Measurements from ENCODE around the gene GTPBP4.

GTPBP4 gene

DNA sequence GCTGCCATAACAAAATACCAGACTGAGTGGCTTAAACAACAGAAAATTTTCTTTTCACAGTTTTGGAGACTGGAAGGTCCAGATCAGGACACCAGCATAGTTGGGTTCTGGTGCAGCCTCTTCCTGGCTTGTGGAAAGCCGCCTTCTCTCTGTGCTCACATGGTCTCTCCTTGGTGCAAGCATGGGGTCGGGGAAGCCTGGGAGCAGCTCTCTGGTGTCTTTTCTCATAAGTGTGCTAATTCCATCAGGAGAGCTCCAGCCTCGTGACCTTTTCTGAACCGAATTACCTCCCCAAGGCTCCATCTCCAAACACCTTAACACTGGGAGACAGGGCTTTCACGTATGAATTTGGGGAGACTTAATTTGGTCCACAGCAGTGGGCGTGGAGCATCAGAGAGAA lies 4.8 kb upstream of the GTPBP4 start:
- H3K4me3 ChIP-seq (ENCODE audit: low read length), result no peak overlapping the region
- TF ChIP-seq, protein P1, sequence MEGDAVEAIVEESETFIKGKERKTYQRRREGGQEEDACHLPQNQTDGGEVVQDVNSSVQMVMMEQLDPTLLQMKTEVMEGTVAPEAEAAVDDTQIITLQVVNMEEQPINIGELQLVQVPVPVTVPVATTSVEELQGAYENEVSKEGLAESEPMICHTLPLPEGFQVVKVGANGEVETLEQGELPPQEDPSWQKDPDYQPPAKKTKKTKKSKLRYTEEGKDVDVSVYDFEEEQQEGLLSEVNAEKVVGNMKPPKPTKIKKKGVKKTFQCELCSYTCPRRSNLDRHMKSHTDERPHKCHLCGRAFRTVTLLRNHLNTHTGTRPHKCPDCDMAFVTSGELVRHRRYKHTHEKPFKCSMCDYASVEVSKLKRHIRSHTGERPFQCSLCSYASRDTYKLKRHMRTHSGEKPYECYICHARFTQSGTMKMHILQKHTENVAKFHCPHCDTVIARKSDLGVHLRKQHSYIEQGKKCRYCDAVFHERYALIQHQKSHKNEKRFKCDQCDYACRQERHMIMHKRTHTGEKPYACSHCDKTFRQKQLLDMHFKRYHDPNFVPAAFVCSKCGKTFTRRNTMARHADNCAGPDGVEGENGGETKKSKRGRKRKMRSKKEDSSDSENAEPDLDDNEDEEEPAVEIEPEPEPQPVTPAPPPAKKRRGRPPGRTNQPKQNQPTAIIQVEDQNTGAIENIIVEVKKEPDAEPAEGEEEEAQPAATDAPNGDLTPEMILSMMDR (IDR thresholded peaks at IDR 0.05; ENCODE audit: insufficient read depth, low read depth, low read length, missing control alignments), result no peak
- DNase-seq (ENCODE audit: low read depth), result no peak

DNA sequence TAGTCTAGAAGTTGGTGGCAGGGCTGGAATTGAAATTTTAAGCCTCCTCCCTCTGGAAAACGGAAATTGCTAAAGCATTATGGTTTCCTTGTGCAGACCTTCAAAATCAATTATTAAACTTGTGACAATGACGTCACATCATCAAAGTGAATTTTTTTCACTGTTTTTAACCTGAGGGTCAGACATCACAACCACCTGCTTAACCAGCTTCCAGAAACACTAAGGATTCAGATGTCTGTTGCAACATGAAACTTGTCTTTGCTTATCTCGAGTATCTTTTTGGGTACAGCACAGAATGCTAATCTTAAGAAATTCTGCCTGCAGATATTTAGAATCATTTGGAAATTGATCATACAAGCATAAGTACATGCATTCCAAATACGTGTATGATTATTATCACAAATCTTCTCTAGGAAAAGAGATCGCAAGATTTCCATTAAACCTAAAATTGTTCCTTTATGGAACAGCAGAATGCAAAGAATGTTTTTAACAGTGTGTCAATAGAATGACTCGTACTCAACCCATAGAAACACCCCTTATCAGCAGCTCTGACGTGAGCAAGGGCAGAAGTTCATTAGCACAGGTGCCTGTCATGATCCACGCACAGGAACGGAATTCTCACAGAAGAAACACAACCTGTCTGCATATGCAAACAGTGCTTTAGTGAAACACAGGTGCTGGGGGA lies 4.1 kb upstream of the GTPBP4 start:
- no peak overlapping the region for H3K4me3 ChIP-seq (ENCODE audit: low read length)
- TF ChIP-seq, protein P1 (IDR thresholded peaks at IDR 0.05; ENCODE audit: insufficient read depth, low read depth, low read length, missing control alignments), result no peak
- DNase-seq (ENCODE audit: low read depth), result no peak

DNA sequence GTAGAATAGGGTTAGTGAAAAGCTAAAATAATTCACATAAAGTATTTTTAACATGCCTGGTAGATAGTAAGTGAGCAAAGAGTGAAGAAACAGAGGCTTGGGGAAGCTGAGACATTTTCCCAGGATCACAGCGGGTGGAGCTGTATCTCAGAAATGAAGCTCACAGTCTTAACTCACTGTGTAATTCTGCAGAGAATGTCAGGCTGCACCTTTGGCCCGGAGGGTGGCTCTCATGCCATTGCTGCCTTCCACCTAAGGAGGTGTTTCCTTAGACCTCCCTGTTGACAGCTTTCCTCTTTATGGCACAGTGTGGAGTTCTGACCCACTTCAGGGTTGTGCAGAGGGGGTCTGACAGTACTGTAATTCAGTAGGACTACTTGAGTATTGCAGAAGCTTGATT lies 2.9 kb upstream of the GTPBP4 start:
- DNase-seq (ENCODE audit: low read depth), result no peak
- TF ChIP-seq, protein P1 (IDR thresholded peaks at IDR 0.05; ENCODE audit: insufficient read depth, low read depth, low read length, missing control alignments), result no peak
- H3K4me3 ChIP-seq (ENCODE audit: low read length), result no peak overlapping the region

DNA sequence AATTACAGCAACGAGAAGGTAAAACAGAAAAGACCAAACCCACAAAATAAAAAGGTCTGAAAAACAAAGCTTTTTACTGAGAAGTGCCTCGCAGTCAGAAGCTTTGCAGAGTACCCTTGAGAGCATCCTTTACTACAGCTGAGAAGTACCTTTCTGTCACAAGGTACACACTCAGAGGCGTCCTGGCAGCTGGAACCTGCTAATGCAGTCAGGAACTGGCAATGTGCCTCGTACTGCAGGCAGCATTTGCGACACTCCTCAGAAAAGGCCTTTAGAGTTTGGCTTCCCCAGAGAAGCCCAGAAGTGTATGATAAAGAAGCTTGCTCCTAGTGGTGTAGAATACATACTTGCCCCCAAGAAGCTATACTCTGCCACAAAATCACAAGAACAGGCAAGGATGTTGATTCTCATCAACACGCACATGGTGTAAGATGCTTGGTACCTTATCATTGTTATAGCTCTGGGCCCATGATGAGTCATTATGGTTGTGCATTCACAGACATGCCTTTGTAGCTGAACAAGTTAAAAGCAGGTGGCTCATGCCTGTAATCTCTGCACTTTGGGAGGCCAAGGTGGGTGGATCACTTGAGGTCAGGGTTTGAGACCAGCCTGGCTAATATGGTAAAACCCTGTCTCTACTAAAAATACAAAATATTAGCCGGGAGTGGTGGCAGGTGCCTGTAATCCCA lies 2.0 kb upstream of the GTPBP4 start:
- TF ChIP-seq, protein P1 (IDR thresholded peaks at IDR 0.05; ENCODE audit: insufficient read depth, low read depth, low read length, missing control alignments), result no peak
- peak; percentile 93 for DNase-seq (ENCODE audit: low read depth)
- H3K4me3 ChIP-seq (ENCODE audit: low read length), result no peak overlapping the region

DNA sequence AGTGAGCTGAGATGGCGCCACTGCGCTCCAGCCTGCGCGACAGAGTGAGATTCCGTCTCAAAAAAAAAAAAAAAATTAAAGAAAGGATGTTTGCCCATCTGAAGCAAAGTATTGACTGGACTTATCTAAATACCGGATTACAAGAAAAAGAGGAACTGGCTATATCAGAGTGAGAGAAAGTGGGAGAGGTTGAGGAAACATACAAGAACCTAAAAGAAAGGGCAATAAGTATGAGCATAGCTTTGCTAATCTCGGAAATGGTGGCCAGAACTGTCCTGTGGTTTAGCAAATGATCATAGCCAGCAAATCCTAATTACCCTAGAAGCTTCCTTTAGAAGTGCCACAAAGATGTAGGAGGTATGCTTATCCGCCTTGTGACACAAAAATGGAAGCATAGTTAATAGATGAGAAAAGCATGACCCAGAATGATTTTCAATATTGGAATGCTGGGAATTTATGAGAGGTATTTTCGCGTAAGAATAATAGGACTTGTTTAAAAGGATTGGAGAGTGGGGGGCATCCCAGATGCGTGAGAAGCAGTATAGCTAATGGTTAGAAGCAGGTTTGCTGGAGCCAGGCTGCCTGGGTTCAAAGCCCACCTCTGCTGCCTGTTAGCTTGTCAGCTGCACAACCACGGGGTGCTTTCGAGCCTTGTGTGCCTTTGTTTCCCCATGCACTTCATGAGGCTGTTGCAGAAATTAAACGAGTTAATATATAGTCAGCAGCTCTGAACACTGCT lies 1.2 kb upstream of the GTPBP4 start:
- peak; percentile 41 for DNase-seq (ENCODE audit: low read depth)
- TF ChIP-seq, protein P1 (IDR thresholded peaks at IDR 0.05; ENCODE audit: insufficient read depth, low read depth, low read length, missing control alignments), result no peak
- H3K4me3 ChIP-seq (ENCODE audit: low read length), result peak overlapping the region; percentile 99

DNA sequence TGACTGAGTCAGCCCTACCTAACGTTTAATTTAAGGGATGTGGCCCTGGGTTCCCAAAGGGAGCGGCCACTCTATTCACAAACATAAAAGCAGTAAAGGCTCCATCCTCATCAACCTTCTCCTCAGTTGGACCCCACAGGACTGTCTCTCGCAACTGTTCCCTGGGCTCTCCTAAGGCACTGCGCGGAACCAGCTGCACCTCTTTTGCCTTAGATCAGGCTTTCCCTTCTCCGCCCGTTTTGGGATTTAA lies 689 bp upstream of the GTPBP4 start:
- peak; percentile 39 for DNase-seq (ENCODE audit: low read depth)
- TF ChIP-seq, protein P1 (IDR thresholded peaks at IDR 0.05; ENCODE audit: insufficient read depth, low read depth, low read length, missing control alignments), result no peak
- peak overlapping the region; percentile 99 for H3K4me3 ChIP-seq (ENCODE audit: low read length)

All from epithelial cell of esophagus (primary cell).